GM18508 (cell line): ENCODE results near the gene PSMD8.
A peak's percentile ranks its signal among the peaks of the same experiment; 100 is the strongest.
"Not testable (repeated sequence)": the region's sequence is repeated elsewhere in the genome, so short reads cannot be mapped to it uniquely, and the experiment has no call there.

ENCODE experiments used
- ATAC-seq: cut with Tn5 transposase; IDR thresholded peaks from one replicate; pipeline ENCODE4 v1.9.1; 2021; ENCODE audit warnings: moderate number of reproducible peaks; ENCODE audit not compliant: insufficient read depth, unreplicated experiment

PSMD8 gene

DNA sequence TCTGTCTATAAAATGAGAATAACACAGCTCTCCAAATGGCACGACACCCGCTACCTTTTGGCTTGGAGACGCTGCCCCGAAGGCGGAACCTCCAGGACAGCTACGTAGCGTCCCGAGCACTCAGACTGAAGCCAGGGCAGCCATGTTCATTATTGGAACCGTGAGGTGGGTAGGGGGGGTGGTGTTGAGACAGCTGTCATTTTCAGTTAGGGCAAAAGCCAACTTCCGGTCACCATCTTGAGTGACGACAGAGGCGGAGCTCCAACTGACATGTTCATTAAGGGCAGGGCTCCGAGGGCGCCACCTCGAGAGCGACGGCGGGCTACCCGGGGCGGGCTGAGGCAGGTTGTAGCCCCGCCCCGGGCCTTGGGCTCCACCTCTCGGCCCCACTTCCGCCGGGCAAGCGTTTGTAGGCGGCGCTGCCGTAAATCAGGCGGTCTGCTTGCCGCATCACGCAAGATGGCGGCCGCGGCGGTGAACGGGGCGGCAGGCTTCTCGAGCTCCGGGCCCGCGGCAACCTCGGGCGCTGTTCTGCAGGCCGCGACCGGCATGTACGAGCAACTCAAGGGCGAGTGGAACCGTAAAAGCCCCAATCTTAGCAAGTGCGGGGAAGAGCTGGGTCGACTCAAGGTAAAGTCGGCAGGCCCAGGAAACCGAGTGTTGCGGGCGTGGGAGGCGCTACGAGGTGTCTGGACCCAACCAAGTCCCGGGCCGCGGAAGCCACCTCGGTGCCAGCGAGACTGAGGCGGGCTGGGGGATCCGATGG is at the start of gene PSMD8:
Gene PSMD8, plus strand, starts transcription at position 240 of the 766 bp plus-strand sequence. Its CDS starts 31 bp downstream, at position 271.
- ATAC-seq = peak; percentile 81

DNA sequence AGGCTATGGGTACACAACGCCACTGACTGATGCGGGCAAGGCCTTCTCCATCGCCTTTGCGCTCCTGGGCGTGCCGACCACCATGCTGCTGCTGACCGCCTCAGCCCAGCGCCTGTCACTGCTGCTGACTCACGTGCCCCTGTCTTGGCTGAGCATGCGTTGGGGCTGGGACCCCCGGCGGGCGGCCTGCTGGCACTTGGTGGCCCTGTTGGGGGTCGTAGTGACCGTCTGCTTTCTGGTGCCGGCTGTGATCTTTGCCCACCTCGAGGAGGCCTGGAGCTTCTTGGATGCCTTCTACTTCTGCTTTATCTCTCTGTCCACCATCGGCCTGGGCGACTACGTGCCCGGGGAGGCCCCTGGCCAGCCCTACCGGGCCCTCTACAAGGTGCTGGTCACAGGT is 47.8 kb upstream of the PSMD8 start:
- ATAC-seq = no peak

DNA sequence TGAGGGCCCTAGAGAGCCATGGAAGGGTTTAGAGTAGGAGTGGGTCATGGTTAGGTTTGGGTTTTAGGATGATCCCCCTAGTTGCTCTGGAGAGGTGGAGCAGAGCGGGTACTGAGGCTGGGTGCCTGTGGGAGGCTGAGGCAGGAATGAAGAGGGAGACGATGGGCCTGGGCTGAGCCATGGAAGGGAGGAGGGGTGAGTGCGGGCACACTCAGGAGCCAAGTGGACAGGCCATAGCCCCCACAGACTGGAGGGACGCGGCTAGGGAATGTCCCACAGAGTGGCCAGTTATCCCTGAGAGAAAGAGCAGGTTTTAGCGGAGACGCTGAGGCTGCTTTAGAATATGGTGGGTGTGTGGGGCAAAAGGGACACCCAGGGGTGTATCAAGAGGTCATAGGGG is 44.7 kb upstream of the PSMD8 start:
- no peak for ATAC-seq

DNA sequence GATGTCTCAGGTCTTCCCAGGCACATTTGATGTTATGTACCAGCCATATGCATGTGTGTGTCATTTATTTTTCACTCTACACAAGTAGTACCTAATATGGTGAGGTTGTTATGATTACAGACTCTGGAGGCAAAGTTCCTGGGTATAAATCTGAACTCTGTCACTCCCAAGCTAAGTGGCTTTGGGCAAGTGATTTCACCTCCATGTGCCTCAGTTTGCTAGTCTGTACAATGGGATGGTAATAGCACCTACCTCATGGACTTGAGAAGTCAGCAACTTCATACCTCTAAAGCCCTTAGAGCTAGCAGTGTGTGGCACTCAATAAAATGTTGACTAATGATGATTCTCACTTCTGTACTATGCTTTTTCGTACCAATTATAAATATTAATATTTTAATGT is 42.6 kb upstream of the PSMD8 start:
- ATAC-seq = no peak

DNA sequence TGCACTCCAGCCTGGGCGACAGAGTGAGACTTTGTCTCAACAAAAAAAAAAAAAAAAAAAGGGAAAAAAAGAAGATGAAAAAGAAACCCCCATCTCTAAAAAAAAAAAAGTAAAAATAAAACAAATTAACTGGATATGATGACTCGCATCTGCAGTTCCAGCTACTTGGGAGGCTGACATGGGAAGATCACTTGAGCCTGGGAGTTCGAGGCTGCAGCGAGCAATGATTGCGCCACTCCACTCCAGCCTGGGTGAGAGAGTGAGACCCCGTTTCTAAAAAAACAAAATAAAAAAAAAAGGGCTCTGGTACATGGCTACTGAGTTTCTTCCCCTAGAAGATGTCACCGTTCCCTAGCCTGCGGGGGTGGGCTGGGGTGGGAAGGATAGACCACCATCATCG is 41.1 kb upstream of the PSMD8 start:
- no peak for ATAC-seq

DNA sequence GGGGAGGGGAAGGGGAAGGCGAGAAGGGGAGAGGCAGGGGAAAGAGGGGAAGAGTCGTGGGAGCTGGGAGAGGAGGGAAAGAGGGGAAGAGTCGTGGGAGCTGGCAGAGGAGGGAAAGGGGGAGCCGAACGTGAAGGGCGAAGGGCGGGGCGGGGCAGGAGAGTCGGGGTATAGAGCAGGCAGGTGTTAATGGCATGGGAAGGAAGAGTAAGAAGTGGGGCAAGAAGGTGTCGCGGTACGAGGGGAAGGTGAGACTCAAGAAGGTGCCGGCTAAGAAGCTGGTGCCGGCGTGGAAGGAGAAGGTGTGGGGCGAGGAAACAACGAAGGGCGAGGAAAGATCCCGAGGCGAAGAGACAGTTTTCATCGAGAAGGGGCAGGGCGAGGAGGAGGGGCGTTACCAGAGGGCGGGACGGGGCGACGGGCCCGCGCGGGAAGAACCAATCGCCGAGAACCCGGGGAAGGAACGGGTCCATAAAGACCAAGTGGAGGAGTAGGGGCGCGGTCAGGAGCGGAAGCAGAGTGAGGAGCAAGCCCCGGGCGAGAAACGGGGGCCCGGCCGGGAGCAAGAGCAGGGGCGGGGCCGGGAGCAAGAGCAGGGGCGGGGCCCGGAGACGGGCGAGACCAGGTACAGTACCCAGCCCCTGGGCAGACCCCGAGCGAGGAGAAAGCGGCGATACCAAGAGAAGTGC is 38.3 kb upstream of the PSMD8 start:
- peak; percentile 35 for ATAC-seq

DNA sequence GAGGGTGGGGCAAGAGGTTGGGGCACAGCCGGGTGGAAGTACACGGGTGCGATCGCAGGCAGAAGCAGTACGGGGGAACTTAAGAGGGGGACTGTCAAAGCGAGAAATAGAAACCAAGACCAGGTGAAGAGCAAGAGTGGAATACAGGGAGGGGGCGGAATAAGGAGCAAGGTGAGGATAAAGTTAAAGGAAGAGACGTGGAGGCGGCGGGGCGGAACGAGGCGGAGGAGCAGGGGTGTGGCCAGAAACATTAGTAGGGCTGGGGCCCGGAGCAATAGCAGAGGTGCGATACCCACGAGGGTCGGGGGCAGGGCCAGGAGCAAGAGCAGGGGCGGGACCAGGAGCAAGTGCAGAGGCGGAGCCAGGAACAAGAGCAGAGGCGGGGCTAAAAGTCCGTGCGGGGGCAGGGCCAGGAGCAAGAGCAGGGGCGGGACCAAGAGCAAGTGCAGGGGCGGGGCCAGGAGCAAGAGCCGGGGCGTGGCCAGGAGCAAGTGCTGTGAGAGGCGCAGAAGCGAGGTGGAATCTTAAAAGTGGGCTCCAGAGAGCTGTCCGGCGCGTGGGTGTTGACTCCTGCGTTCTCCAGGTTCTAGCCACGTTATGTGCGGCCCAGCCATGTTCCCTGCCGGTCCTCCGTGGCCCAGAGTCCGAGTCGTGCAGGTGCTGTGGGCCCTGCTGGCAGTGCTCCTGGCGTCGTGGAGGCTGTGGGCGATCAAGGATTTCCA is 37.6 kb upstream of the PSMD8 start:
- ATAC-seq = peak; percentile 14

DNA sequence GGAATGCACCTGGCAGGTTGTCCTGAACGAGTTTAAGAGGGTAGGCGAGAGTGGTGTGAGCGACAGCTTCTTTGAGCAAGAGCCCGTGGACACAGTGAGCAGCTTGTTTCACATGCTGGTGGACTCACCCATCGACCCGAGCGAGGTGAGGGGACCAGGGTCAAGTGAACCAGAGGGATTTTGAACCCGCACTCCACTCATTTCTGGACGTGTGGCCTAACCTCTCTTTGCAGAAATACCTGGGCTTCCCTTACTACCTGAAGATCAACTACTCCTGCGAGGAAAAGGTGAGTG is 37.1 kb upstream of the PSMD8 start:
- no peak for ATAC-seq

DNA sequence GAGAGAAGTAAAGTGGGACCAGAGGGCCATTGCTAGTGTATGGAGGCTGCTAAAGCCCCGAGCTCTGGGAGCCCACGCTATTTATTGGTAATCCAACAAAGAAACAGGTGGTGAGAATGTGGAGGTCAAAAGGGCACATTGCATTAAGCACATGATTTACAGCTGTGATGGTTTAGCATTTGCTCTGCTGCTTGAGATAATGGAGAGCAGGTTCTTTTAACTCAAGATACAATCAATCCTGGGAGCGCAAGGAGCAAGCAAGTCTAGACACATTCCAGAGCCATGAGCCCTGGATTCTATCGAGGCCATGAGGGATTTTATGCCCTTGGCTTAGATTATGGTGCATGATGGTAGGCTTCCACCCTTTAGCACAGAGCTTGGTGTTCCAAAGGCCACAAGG is 35.4 kb upstream of the PSMD8 start:
- not testable (repeated sequence) for ATAC-seq

DNA sequence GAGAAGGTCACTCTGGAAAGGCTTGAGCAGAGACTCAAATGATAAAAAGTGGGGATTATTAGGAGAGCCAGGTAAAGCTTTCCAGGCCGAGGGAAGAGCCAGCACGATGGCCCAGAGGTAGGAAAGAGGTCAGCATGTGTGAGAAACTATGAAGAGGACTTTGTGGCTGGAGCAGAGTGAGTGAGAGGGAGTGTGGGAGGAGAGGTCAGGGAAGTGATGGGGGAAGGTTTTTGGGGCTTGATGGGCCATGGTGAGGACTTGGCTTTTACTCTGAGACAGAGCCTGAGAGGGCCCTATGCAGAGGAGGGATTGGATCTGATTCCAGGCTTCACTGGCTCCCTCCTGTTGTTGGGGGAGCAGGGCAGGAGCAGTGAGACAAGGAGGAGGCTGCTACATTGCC is 33.4 kb upstream of the PSMD8 start:
- no peak for ATAC-seq

DNA sequence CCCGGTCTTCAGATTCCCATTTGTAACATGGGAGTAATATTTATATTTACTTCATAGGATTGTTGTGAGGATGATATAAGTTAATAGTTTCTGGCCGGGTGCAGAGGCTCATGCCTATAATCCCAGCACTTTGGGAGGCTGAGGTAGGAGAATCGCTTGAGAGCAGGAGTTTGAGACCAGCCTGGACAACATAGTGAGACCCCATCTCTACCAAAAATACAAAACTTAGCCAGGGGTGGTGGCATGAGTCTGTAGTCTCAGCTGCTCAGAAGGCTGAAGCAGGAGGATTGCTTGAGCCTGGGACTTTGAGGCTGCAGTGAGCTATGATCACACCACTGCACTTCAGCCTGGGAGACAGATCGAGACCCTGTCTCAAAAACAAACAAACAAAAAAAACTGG is 27.5 kb upstream of the PSMD8 start:
- no peak for ATAC-seq

DNA sequence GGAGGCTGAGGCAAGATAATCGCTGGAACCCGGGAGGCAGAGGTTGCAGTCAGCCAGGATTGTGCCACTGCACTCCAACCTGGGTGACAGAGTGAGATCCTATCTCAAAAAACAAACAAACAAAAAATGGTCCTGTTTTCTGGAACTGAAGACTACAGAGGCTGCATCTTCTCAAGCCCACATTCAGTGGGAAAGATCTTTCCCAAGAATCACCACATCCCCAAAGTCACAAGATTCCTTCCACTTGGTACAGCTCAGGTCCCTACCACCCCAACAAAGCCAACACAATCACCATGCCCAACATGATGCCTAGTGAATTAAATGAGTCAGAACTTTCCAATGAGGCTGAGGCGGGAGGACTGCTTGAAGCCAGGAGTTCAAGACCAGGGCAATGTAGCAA is 23.5 kb upstream of the PSMD8 start:
- no peak for ATAC-seq

DNA sequence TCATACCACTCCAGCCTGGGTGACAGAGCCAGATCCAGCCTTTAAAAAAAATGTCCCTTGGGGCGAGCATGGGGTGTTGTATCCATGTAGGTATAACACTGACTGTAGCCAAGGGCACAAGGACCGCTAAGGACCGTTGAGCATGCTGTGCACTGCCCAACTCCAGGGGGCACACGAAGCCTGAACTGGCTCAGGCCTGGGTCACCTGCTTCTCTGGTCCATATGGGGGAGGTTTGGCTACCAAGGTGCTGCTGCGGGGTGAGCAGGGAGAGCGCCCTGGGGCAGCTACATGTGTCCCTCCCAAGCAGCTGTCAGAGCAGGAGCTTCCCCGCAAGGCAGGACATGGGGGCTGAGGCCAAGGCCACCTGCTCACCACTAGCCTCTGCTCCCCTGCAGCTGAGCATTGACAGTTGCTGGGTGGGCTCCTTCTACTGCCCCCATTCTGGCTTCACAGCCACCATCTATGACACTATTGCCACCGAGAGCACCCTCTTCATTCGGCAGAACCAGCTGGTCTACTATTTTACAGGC is 22.4 kb upstream of the PSMD8 start:
- no peak for ATAC-seq

DNA sequence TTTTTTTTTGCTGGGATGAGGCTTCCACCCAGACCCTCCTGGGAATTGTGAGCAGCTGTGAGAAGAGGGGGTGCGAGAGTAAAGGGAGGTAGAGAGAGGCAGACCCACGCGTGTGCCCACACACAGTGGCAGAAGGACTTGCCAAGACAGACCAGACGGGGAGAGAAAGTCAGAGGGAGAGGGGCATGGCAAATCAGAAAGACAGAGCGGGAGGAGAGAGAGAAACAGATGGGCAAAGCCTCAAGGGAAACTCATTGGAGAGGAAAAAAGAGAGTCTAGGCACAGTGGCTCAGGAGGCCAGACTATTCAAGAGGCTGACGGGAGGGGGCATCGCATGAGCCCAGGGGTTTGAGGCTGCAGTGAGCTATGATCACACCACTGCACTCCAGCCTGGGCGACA is 21.8 kb upstream of the PSMD8 start:
- ATAC-seq = no peak

DNA sequence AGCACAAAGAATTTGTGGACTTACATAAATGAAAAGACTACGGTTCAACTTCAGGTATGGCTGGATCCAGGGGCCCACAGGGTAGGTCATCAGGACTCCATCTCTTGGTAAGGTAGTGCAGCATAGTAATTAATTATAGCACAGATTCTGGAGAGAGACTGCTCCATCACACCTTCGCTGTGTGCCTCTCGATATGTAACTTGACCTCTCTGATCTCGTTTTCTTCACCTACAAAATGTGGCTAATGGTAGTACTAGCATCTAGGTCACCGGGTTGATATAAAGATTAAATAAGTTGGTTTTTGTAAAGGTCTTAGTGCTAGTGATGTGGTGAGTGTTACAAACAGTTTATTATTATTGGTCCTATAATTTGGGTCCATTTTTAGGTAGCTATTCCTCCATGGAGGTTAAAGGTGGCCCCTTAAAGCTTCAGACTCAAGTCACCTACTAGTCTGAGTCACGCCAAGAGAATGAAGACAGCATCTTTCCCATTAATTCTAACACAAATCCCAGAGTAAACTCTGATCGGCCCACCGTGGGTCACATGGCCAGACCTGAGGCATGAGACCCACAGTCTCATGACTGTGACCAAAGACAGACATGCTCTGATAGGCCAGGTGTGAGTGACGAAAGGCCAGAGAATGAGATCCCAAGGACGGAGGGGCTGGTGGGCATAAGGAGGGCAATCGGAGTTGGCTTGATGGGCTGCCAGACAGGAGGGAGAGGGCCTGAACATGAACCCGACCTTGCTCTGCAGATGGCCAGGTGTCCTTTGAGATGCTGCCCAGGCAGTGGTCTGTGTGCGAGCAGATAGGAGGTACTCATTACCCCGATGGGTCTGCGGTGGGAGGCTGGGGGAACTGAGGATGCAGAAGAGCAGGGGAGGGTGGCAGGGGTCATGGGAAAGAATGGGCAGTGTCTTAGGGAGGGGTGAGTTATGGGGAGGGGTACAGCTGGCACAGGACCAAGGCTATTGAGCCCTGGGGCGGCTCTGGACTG is 18.3 kb upstream of the PSMD8 start:
- ATAC-seq = no peak

DNA sequence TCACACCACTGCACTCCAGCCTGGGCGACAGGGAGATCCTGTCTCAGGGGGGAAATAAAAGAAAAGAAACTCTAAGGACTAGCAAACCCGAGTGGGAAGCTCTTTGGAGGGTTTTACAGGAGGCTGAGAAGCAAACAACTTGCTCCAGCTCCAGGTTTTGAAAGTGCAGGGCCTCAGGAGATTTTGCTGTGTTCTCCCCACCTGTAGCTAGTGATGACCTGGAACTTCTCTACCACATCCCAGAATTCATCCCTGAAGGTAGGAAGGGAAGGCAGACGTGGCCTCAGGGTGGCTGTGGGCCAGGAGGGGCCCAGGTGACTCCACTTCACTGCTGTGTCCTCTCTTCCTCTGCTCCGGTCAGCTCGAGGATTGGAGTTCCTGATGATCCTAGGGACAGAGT is 16.3 kb upstream of the PSMD8 start:
- no peak for ATAC-seq

DNA sequence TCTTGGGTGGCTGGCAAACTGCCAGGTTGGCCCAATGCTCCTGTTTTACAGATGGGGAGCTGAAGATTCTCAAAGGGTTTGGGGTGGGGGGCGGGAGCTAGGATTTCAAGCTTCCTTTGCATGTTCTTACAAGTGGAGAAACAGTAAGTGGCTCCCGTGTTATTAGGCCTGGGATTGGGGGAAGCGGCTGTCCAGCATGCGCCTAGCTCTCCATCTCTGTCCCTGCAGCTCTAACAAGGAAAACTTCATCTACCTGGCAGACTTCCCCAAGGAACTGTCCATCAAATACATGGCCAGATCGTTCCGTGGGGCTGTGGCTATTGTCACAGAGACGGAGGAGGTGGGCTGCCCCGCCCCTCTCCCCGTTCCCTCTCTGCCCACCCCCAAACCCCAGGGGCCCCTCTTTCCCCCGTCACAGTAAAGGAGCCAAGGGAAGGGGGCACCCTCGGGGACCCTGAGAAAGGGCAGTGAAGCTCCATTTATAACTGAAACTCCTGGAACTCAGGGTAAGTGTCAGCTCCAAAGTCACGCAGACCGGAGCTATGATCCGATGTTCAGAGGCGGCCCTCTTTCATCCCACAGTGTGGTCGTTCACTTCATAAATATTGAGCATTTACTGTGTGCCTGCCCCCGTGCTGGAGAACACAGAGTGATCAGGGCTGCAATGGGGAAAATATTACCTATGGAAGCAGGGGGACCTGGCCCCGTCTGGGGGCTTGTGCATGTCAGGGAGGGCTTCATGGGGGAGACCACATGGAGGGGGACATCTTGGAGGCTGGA is 14.9 kb upstream of the PSMD8 start:
- no peak for ATAC-seq

DNA sequence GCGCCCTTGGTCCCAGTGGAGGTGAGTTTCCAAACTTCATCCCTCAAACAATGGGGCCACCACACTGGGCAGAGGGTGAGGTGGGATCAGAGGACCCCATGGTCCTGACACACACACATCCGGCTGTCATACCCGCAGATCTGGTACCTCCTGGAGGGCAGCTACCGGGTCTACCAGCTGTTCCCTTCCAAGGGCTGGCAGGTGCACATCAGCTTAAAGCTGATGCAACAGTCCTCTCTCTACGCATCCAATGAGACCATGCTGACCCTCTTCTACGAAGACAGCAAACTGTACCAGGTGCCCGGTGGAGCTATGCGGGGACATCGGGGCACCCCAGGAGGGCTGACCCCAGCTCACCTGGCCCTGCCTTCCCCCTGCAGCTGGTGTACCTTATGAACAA is 14.0 kb upstream of the PSMD8 start:
- ATAC-seq = no peak

DNA sequence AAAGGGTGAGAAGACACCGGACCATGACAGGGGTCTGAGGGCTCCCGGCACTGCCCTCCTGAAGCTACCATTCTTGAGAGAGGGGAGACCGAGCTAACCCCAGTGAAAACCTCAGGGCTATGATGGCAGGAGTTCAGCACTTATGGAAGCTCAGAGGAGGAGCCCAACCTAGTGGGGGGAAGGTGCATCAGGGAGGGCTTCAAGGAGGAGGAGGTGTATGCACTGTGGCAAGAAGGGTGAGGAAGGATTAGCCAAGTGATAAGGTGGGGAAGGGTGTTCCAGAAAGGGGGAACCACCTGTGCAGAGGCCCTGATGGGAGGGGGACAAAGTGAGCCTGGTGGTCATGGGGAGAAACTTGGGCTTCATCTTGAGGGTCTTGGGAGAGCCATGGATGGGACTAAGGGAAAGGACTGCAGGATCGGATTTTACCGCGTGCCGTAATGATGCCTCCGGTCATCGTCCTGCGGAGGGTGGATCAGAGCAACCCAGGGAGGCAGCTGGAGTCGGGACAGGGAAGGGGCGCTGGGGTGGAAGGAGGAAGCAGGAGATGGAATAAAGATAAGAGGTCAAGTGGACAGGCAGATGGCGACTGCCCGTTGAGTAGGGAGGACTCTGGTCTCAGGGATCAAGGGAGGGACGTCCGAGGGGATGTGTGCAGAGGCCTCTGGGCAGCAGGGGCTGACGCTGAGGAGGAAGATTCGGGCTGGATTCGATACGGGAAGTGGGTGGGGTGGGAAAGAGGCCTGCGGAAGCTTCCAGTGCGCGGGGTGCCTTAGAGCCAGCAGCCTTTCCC is 13.3 kb upstream of the PSMD8 start:
- ATAC-seq = no peak
